ENCODE measurements around the gene ZNF319.
A peak's percentile ranks its signal among the peaks of the same experiment; 100 is the strongest.

The ZNF319 gene

GRCh38 chr16:57957673-57958392, 42.6 kb downstream of the ZNF319 start:
- DNase-seq (ENCODE audit: low spot score) (no peak), FAIRE-seq (no peak)

- DNase-seq (ENCODE audit: low spot score) = no peak
- FAIRE-seq = no peak
Measured at GRCh38 chr16:57956924-57957672, 43.4 kb downstream of the ZNF319 start.

GRCh38 chr16:57956270-57956808, 44.1 kb downstream of the ZNF319 start:
- DNase-seq (ENCODE audit: low spot score) = no peak
- no peak for FAIRE-seq

GRCh38 chr16:57955572-57956188, 44.8 kb downstream of the ZNF319 start:
- FAIRE-seq = no peak
- DNase-seq (ENCODE audit: low spot score) = peak; percentile 48

DNA sequence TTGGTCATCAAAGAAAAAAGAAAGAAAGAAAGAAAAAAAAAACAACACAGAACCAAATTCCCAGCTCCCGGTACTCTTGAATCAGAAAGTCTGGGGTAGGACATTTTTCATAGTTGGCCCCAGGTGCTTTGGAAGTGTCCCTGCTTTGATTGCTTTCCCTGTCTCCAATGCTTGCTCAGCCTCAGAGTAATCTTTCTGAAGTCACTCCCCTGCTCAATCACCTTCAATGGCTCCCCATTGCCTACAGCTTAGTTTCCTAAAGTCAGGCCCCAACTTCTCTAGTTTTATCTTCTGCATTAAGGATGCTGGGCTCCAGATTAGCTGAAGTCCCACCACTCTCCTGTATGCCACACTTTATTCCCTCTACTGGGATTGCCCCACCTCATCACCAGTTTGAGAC, 46.6 kb downstream of the ZNF319 start:
- FAIRE-seq (no peak), DNase-seq (ENCODE audit: low spot score) (no peak)

DNA sequence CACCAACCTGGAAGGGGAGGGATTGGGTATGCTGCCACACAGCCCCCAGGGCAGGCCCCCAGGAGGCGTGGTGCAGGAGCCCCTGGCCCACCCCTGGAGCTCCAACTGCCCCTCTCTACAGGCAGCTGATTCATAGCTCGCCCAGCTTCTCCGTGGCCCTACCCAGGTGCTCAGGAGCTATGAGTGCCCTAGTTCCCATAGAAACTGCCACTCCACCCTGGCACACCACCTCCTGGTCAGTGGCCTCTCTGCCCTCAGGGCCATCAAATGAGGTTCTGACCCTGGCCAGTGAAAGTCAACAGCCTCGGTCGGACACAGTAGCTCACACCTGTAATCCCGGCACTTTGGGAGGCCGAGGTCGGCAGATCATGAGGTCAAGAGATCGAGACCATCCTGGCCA, 47.6 kb downstream of the ZNF319 start:
- FAIRE-seq = no peak
- no peak for DNase-seq (ENCODE audit: low spot score)

GRCh38 chr16:57951204-57951960, 49.1 kb downstream of the ZNF319 start:
- FAIRE-seq (no peak), DNase-seq (ENCODE audit: low spot score) (no peak)

DNA sequence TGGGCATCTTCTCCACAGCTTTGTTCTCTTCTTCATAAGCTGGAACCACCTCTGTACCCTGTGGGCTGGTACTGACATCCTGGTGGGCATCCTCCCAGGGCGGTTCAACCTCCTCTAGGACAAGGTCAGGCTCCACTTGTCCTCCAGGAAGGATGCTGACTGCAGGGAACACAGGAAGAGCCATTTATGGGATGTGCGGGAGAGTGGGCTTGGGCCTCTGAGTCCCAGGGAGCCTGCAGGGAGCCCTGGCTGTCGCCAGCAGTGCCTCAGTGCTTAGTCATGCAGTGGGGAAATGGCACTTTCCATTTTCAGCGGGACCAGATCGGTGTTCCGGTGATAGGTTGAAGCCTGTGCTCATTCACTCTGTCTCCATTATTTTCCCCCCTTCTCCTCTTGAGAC, 50.1 kb downstream of the ZNF319 start:
- DNase-seq (ENCODE audit: low spot score) = no peak
- FAIRE-seq = no peak

DNA sequence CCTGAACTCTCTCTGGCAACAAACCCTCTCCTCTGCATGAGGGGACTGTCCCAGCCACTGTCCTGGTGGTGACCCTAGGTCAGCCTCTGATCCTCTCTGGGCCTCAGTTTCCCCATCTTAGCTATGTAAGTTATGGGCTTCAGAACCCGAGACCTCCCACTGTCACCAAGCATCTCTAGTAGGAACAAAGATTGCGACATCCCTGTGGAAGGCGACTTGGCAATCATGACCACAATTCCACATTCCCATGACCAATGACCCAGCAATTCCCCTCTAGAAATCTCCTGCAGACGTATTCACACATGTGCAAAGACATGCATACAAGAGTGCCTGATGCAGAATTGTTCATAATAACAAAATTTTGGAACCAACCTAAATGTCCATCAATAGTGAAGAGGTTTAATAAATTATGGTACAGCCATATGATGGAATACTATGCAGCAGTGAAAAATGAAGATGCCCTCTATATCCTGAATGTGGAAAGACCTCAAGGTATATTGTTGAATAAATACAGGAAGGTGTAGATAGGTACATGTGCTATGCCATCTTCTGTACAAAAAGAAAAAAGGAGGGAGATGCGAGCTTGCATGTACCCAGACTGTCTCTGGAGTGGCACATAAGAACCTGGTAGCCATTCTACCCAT, 50.8 kb downstream of the ZNF319 start:
- DNase-seq (ENCODE audit: low spot score) (no peak), FAIRE-seq (no peak)

DNA sequence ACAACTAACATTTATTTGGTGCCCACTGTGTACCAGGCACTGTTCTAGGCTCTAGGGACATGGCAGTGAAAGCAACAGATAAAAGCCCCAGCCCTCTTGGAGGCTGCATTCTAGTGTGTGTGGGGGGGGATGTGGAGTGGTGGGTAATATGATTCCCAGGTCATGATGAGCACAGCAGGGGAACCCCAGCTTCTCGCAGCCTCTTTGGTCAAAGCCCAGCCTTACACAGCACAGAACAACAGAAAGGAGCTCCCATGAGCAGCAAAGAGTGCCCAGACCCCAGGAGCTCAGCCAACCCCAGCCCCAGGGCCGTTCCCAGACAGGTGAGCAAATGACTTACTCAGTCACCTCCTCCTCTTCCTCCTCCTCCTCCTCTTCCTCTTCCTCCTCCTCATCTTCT, 51.5 kb downstream of the ZNF319 start:
- FAIRE-seq = no peak
- no peak for DNase-seq (ENCODE audit: low spot score)

GRCh38 chr16:57948027-57948426, 52.4 kb downstream of the ZNF319 start:
- FAIRE-seq = no peak

DNA sequence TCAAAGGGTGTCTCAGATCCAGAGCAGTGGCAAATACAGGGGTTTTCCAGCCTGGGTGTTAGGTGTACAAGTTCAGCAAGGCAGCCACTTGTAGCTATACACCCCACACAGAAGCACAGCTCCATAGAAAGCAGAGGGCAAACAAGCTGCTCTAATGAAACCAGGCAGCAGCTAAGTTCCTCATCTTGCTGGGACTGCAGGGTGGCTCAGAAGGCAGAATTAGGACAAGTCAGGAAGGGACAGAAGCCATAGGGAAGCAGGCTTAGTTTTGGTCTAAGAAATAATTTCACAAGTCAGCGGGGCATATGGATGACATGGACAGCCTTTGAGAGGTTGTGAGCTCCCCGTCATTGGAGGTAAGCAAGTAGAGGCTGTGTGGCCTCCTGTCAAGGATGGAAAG, 53.2 kb downstream of the ZNF319 start:
- FAIRE-seq (no peak), DNase-seq (ENCODE audit: low spot score) (no peak)

More at GRCh38 chr16:57948027-57948426, 52.4 kb downstream of the ZNF319 start:
- no peak for DNase-seq (ENCODE audit: low spot score)

DNA sequence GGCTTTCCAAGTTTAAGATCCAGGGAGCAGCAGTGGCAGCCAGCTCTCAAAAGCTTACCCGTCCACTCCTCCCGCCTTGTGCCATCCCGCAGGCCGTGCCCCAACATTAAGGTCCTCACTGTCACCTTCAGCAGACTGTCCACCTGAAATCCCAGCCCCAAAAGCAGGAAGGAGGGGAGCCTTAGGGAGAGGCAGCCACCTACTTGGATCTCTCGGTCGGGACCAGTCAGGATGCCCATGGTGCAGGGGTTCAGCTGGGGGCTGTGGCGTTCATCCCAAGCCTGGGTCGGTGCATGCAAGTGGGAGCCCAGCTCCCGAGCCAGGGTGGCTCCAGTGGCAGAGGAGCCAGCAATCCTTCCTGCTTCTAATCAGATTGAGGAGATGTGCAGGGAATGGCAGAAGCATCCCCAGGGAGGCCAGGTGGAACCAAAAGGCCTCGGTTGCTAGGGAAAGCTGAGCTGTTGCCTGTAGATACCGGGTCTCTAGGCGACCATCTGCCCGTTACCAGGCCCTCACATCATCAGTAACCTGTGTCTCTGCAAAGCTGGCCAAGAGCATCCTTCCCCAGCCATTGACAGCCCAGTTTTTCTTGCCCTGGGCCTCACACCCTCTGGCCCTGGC, 54.2 kb downstream of the ZNF319 start:
- FAIRE-seq (no peak), DNase-seq (ENCODE audit: low spot score) (no peak)

GRCh38 chr16:57945740-57946138, 54.7 kb downstream of the ZNF319 start:
- DNase-seq (ENCODE audit: low spot score) (no peak), FAIRE-seq (no peak)

DNA sequence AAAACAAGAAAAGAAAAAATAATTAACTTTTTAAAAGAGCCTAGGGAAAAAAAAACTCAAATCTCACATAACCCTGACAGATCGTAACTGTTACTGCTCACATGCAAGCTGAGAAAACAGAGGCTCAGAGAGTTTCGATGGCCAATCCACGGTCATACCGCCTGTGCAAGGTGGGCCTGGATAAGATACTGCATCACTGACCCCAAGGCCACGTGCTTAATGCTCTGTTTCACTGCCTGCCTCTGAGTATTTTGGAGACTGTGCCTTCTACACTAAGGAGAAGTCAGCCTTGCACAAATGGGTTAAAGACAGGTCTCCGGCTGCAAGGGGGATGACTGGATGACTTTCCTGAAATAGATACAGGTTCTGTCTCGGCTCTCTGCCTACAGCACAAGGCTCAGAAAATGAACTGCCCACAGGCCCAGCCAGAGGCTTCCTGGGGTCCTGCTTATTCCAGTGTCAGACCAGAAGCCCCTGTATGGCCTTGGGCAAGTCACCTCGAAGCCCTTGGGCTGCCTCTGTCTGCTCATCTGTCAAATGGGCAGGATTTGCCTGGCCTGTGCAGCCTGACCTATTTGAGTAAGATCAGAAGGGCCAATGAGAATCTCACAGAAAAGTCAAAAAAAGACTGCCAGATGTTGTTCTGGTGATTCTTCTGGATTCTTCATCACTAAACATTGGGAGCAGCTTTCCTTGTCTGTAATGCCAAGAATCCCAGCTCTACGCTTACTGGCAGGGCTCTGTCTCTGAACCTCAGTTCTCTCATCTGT, 55.3 kb downstream of the ZNF319 start:
- no peak for FAIRE-seq
- DNase-seq (ENCODE audit: low spot score) = no peak

All from urothelium cell line (cell line).